Smooth muscle cell of the pulmonary artery (primary cell): ENCODE measurements around the gene RBBP6. TPM values are rescaled to one million over a fixed set of nuclear protein-coding genes. Genes with fewer than 3 reads are reported as not detected.

Source experiments
- total RNA-seq: library from RNA; depleted of rRNA; stranded (reverse); fragments of >200 nt; gene quantifications from 2 replicates; pipeline ENCODE4 v1.2.3, GENCODE V29; 2014

The RBBP6 gene, protein sequence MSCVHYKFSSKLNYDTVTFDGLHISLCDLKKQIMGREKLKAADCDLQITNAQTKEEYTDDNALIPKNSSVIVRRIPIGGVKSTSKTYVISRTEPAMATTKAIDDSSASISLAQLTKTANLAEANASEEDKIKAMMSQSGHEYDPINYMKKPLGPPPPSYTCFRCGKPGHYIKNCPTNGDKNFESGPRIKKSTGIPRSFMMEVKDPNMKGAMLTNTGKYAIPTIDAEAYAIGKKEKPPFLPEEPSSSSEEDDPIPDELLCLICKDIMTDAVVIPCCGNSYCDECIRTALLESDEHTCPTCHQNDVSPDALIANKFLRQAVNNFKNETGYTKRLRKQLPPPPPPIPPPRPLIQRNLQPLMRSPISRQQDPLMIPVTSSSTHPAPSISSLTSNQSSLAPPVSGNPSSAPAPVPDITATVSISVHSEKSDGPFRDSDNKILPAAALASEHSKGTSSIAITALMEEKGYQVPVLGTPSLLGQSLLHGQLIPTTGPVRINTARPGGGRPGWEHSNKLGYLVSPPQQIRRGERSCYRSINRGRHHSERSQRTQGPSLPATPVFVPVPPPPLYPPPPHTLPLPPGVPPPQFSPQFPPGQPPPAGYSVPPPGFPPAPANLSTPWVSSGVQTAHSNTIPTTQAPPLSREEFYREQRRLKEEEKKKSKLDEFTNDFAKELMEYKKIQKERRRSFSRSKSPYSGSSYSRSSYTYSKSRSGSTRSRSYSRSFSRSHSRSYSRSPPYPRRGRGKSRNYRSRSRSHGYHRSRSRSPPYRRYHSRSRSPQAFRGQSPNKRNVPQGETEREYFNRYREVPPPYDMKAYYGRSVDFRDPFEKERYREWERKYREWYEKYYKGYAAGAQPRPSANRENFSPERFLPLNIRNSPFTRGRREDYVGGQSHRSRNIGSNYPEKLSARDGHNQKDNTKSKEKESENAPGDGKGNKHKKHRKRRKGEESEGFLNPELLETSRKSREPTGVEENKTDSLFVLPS (N-terminal part only)
- 14.2 and 17.4 TPM in 2 replicates for total RNA-seq

DNA sequence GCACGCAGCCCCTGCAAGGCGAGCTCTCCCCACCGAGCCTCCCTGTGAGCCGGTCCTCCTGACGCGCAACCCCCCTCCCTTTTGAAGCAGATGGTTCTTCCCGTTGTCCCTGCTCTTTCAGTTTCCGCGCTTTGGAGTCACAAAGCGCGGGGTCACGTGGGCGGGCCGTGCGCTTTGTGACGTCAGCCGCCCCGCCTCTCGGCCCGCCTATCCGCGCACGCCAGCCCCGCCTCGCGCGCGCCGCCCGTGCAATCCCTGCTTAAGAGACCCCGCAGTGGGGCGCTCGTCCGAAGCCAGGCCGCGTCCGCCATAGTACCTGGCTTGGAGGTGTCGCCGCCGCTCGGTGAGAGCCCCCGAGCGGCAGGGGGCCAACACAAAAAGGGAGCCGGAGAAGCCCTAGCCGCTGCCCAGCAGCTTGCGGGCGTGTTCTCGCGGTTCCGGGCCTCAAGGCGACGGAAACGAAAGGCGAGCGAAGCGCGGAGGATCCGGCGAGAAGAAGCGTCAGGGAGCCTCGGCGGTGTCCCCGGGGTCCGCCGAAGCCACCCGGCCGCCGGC lies at the start of gene RBBP6:
RBBP6 (plus strand) TSS at position 272 of the 555 bp plus-strand sequence. CDS start 1,061 bp downstream, outside the sequence.

Other genes starting within 250 kb of the RBBP6 start
- 38.2 and 47.2 TPM in 2 replicates for gene TNRC6A, start 190.1 kb downstream of the RBBP6 start, total RNA-seq